PC-3 (cell line): Measurements from ENCODE around the gene CYP2S1. TPM values are rescaled to one million over a fixed set of nuclear protein-coding genes. Genes with fewer than 3 reads are reported as not detected.

Source experiments
- ATAC-seq: fragments of 200-7000 bp; cut with Tn5 transposase; 2 replicates; pipeline ENCODE4 v1.9.1; 2020; ENCODE audit warnings: mild to moderate bottlenecking, moderate library complexity
- BruUV-seq: library from RNA; stranded (reverse); fragments of 400-500 nt; replicated peaks from 2 replicates; lab custom pipeline; 2021; lab: Mats Ljungman, UMichigan
- CTCF ChIA-PET: fragments of 300-600 bp; sonication (Branson Sonifier 250); formaldehyde crosslinking; loops from one replicate; lab custom pipeline; 2022; ENCODE audit warnings: antibody characterized with exemption; lab: Charles Lee
- POLR2A ChIA-PET: fragments of 300-600 bp; sonication (Branson Sonifier 250); formaldehyde crosslinking; loops from one replicate; lab custom pipeline; 2022; ENCODE audit warnings: antibody characterized with exemption; ENCODE audit not compliant: unreplicated experiment; lab: Charles Lee
- DNase-seq: peaks from one replicate; pipeline ENCODE4 v3.0.0-alpha.2; 2015
- H2AFZ ChIP-seq: fragments of 300-600 bp; sonication (generic); 2 replicates; pipeline ENCODE4 v1.6.0; 2016; ENCODE audit warnings: antibody characterized with exemption, low read length
- H3F3A ChIP-seq: fragments of 300-600 bp; sonication (generic); one replicate; pipeline ENCODE4 v1.6.0; 2017; ENCODE audit warnings: antibody characterized with exemption, low read length, control low read depth, mild to moderate bottlenecking; ENCODE audit not compliant: unreplicated experiment
- H3K27ac ChIP-seq: fragments of 300-600 bp; sonication (generic); 2 replicates; pipeline ENCODE4 v1.5.1; 2016; ENCODE audit warnings: mild to moderate bottlenecking, low read length
- H3K27me3 ChIP-seq: fragments of 300-600 bp; sonication (generic); 2 replicates; pipeline ENCODE4 v1.6.1; 2016; ENCODE audit warnings: low read length, mixed read lengths
- H3K36me3 ChIP-seq: fragments of 300-600 bp; sonication (generic); 2 replicates; pipeline ENCODE4 v1.6.1; 2016; ENCODE audit warnings: low read depth, mixed run types, low read length, mixed read lengths
- H3K4me1 ChIP-seq: fragments of 300-600 bp; sonication (generic); 2 replicates; pipeline ENCODE4 v1.5.1; 2016; ENCODE audit warnings: low read length; ENCODE audit not compliant: insufficient read depth
- H3K4me2 ChIP-seq: fragments of 300-600 bp; sonication (generic); 2 replicates; pipeline ENCODE4 v1.6.0; 2016; ENCODE audit warnings: low read length
- H3K4me3 ChIP-seq: fragments of 300-600 bp; sonication (generic); 2 replicates; pipeline ENCODE4 v1.5.1; 2016; ENCODE audit warnings: mild to moderate bottlenecking, low read length, mixed read lengths
- H3K79me2 ChIP-seq: fragments of 300-600 bp; sonication (generic); 2 replicates; pipeline ENCODE4 v1.6.1; 2017; ENCODE audit warnings: low read length, mixed read lengths
- H3K9ac ChIP-seq: fragments of 300-600 bp; sonication (generic); 2 replicates; pipeline ENCODE4 v1.6.0; 2016; ENCODE audit warnings: mild to moderate bottlenecking, low read length
- H3K9me2 ChIP-seq: fragments of 300-600 bp; sonication (generic); replicated peaks from 2 replicates; pipeline ENCODE4 v1.6.1; 2016; ENCODE audit warnings: mixed run types, low read length, mixed read lengths
- H3K9me3 ChIP-seq: fragments of 300-600 bp; sonication (generic); 2 replicates; pipeline ENCODE4 v1.6.1; 2016; ENCODE audit warnings: low read length, mixed read lengths
- H4K20me1 ChIP-seq: fragments of 300-600 bp; sonication (generic); 2 replicates; pipeline ENCODE4 v1.6.1; 2016; ENCODE audit warnings: low read length, mixed read lengths
- CTCF ChIP-seq: fragments of 300-600 bp; sonication (generic); conservative IDR thresholded peaks from 2 replicates; pipeline ENCODE4 v1.5.1; 2017; ENCODE audit warnings: antibody characterized with exemption, low read depth, mild to moderate bottlenecking, low read length
- EZH2 ChIP-seq: fragments of 300-600 bp; sonication (generic); IDR thresholded peaks from one replicate; pipeline ENCODE4 v1.6.1; 2017; ENCODE audit warnings: antibody characterized with exemption, mild to moderate bottlenecking, low read length; ENCODE audit not compliant: unreplicated experiment
- EZH2phosphoT487 ChIP-seq: fragments of 300-600 bp; sonication (generic); IDR thresholded peaks from 2 replicates; pipeline ENCODE4 v1.6.1; 2018; ENCODE audit warnings: mild to moderate bottlenecking, antibody characterized with exemption, low read length, borderline replicate concordance
- intact Hi-C: fragments of 100-400 bp; cut with micrococcal nuclease; formaldehyde crosslinking; loops from 2 replicates; pipeline ENCODE4 v1.9.0; 2023
- total RNA-seq: library from RNA; depleted of rRNA; stranded (reverse); fragments of >200 nt; gene quantifications from 2 replicates; pipeline ENCODE4 v1.2.3, GENCODE V29; 2014

CYP2S1 gene
- total RNA-seq, 1 experiment from 2014 or later: 10.3 TPM

GRCh38 chr19:41230067-41230857 is 37.2 kb downstream of the CYP2S1 start:
- Histone ChIP-seq H3K27ac (no peak overlapping the region), H2AFZ (no peak overlapping the region), H3K4me2 (no peak overlapping the region), H3K36me3 (peaks cover 21% of the 10 kb centered on the region), H3F3A (no peaks in the 10 kb centered on the region), H3K4me3 (no peak overlapping the region), H3K9me2 (no peaks in the 10 kb centered on the region), H3K79me2 (peaks cover 12% of the 10 kb centered on the region), H3K4me1 (peaks cover 13% of the 10 kb centered on the region), H3K27me3 (no peaks in the 10 kb centered on the region), H4K20me1 (no peaks in the 10 kb centered on the region), H3K9me3 (no peaks in the 10 kb centered on the region), H3K9ac (no peak overlapping the region)
- intact Hi-C loops: no loop called here
- ChIA-PET CTCF (no interaction called here), POLR2A (no interaction called here)
- DNase-seq (no peak), ATAC-seq (no peak)
- BruUV-seq: no TSS peak
- no peak for TF ChIP-seq CTCF
- TF ChIP-seq EZH2phosphoT487: no peak
- no peak for TF ChIP-seq EZH2

- Histone ChIP-seq H3K79me2 (no peaks in the 10 kb centered on the region), H3K9me3 (no peaks in the 10 kb centered on the region), H3K4me1 (no peaks in the 10 kb centered on the region), H3K9me2 (no peaks in the 10 kb centered on the region), H3K9ac (no peak overlapping the region), H3K36me3 (peaks cover 24% of the 10 kb centered on the region), H3K4me2 (no peak overlapping the region), H3K4me3 (no peak overlapping the region), H3K27me3 (no peaks in the 10 kb centered on the region), H4K20me1 (no peaks in the 10 kb centered on the region), H3F3A (no peaks in the 10 kb centered on the region), H2AFZ (no peak overlapping the region), H3K27ac (no peak overlapping the region)
- BruUV-seq: no TSS peak
- intact Hi-C loops: no loop called here
- CTCF ChIA-PET: no interaction called here
- ATAC-seq (no peak), DNase-seq (no peak)
- TF ChIP-seq CTCF (no peak), EZH2phosphoT487 (no peak), EZH2 (no peak)
- POLR2A ChIA-PET: interaction anchor here (0.6 kb wide), 1 partner anchor 567 kb away, joined by 7 read pairs; no protein-coding TSS in a partner anchor
These were observed 39.7 kb downstream of the CYP2S1 start for GRCh38 chr19:41232686-41233085.

GRCh38 chr19:41233748-41234240 is 40.8 kb downstream of the CYP2S1 start:
- H3K9me2 ChIP-seq: no peaks in the 10 kb centered on the region
- POLR2A ChIA-PET: no interaction called here
- no peak overlapping the region for H3K4me2 ChIP-seq
- no peaks in the 10 kb centered on the region for H3K4me1 ChIP-seq
- no peak overlapping the region for H2AFZ ChIP-seq
- peaks cover 21% of the 10 kb centered on the region for H3K36me3 ChIP-seq
- no peak for ATAC-seq
- H3K27me3 ChIP-seq: no peaks in the 10 kb centered on the region
- no peak overlapping the region for H3K4me3 ChIP-seq
- no TSS peak for BruUV-seq
- intact Hi-C loops: no loop called here
- no peak for TF ChIP-seq CTCF
- TF ChIP-seq EZH2phosphoT487: no peak
- TF ChIP-seq EZH2: no peak
- H3K79me2 ChIP-seq: no peaks in the 10 kb centered on the region
- DNase-seq: no peak
- H3K27ac ChIP-seq: no peak overlapping the region
- no peaks in the 10 kb centered on the region for H4K20me1 ChIP-seq
- no peaks in the 10 kb centered on the region for H3K9me3 ChIP-seq
- H3F3A ChIP-seq: no peaks in the 10 kb centered on the region
- no peak overlapping the region for H3K9ac ChIP-seq
- CTCF ChIA-PET: no interaction called here
